NCI-H146 treated with DMSO at 0.1 percent for 48 hours (cell line): Measurements from ENCODE around the gene LRBA.

ENCODE experiments used
- DNase-seq: peaks from one replicate; lab custom pipeline; 2025; ENCODE audit not compliant: unreplicated experiment; lab: John Stamatoyannopoulos, UW

Gene LRBA

GRCh38 chr4:150235317-150235716 is 779.8 kb downstream of the LRBA start:
- DNase-seq = no peak

- DNase-seq = no peak
Observed at GRCh38 chr4:150234246-150234645, 780.8 kb downstream of the LRBA start.

GRCh38 chr4:150232029-150232428 is 783.1 kb downstream of the LRBA start:
- no peak for DNase-seq

- DNase-seq = no peak
Observed at GRCh38 chr4:150231107-150231770, 783.8 kb downstream of the LRBA start.

GRCh38 chr4:150230561-150230960 is 784.5 kb downstream of the LRBA start:
- DNase-seq = no peak

- no peak for DNase-seq
Observed at GRCh38 chr4:150229520-150229919, 785.6 kb downstream of the LRBA start.

- DNase-seq = no peak
Observed at GRCh38 chr4:150224896-150225591, 790.0 kb downstream of the LRBA start.

GRCh38 chr4:150219841-150220240 is 795.2 kb downstream of the LRBA start:
- no peak for DNase-seq

- DNase-seq = no peak
Observed at GRCh38 chr4:150218447-150218846, 796.6 kb downstream of the LRBA start.

- DNase-seq = peak; percentile 17
Observed at GRCh38 chr4:150217808-150218207, 797.3 kb downstream of the LRBA start.

- peak; percentile 17 for DNase-seq
Observed at GRCh38 chr4:150217192-150217591, 797.9 kb downstream of the LRBA start.

GRCh38 chr4:150216726-150217125 is 798.4 kb downstream of the LRBA start:
- no peak for DNase-seq

GRCh38 chr4:150215601-150216000 is 799.5 kb downstream of the LRBA start:
- no peak for DNase-seq
